ENCODE results near the gene ZNF23.
A peak's percentile ranks its signal among the peaks of the same experiment; 100 is the strongest.

ZNF23 gene

GRCh38 chr16:71426069-71426879 lies 35.8 kb downstream of the ZNF23 start:
- DNase-seq = peak; percentile 77

- DNase-seq = no peak
These were observed 36.3 kb downstream of the ZNF23 start for GRCh38 chr16:71425746-71426068.

GRCh38 chr16:71424626-71425025 lies 37.4 kb downstream of the ZNF23 start:
- DNase-seq = no peak

GRCh38 chr16:71423865-71424264 lies 38.2 kb downstream of the ZNF23 start:
- DNase-seq = no peak

- no peak for DNase-seq
These were observed 39.0 kb downstream of the ZNF23 start for GRCh38 chr16:71423016-71423415.

GRCh38 chr16:71421911-71422310 lies 40.1 kb downstream of the ZNF23 start:
- DNase-seq = no peak

GRCh38 chr16:71414038-71414437 lies 48.0 kb downstream of the ZNF23 start:
- DNase-seq = no peak

GRCh38 chr16:71413341-71413740 lies 48.7 kb downstream of the ZNF23 start:
- DNase-seq = no peak

GRCh38 chr16:71412270-71413160 lies 49.5 kb downstream of the ZNF23 start:
- DNase-seq = peak; percentile 35

GRCh38 chr16:71410146-71410545 lies 51.9 kb downstream of the ZNF23 start:
- no peak for DNase-seq

- no peak for DNase-seq
These were observed 52.9 kb downstream of the ZNF23 start for GRCh38 chr16:71409011-71409775.

GRCh38 chr16:71408536-71408935 lies 53.5 kb downstream of the ZNF23 start:
- no peak for DNase-seq

GRCh38 chr16:71407731-71408130 lies 54.3 kb downstream of the ZNF23 start:
- DNase-seq = no peak

- DNase-seq = no peak
These were observed 55.3 kb downstream of the ZNF23 start for GRCh38 chr16:71406724-71407123.

GRCh38 chr16:71406316-71406715 lies 55.7 kb downstream of the ZNF23 start:
- no peak for DNase-seq

- no peak for DNase-seq
These were observed 57.7 kb downstream of the ZNF23 start for GRCh38 chr16:71404364-71404763.

- DNase-seq = no peak
These were observed 59.4 kb downstream of the ZNF23 start for GRCh38 chr16:71402674-71403073.

GRCh38 chr16:71402007-71402406 lies 60.0 kb downstream of the ZNF23 start:
- no peak for DNase-seq

GRCh38 chr16:71399801-71400563 lies 62.1 kb downstream of the ZNF23 start:
- DNase-seq = no peak

Data from NCI-H774 (cell line).